ENCODE results near the gene WNT9B.

The WNT9B gene

DNA sequence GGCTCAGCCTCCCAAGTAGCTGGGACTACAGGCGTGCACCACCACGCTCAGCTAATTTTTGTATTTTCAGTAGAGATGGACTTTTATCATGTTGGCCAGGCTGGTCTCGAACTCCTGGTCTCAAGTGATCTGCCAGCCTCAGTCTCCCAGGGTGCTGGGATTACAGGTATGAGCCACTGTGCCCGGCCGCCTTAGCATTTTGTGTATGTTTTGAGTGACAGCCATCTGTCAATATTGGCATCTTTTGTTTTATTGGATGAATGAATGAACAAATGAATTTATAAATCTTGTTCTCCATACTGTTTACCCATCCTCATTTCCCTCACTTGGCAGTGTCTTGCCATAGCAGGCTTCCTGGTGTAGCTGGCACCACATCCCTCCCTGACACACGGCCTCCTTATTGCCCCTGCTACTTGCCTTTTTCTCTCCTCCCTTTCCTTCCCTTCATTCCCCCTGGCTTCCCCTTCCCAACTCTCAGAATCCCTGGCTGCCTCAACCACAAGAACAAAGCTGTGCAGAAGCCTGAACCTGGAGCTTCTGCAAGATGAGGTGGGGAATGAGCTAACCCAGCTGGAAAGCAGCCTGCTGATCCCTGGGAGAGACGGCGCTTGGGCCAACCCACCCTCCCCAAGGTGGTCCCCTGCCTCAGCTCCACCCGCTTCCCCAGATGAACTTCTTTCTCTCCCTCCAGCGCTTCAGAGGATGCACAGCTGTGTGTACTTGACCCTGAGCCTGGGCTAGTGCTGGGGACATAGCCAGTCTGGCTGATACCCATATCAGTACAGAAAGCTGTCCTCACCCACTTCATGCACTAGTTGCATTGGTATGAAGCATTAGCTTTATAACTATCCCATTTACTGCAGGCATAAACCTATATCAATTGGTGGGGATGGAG, 34.3 kb downstream of the WNT9B start:
- DNase-seq = no peak

DNA sequence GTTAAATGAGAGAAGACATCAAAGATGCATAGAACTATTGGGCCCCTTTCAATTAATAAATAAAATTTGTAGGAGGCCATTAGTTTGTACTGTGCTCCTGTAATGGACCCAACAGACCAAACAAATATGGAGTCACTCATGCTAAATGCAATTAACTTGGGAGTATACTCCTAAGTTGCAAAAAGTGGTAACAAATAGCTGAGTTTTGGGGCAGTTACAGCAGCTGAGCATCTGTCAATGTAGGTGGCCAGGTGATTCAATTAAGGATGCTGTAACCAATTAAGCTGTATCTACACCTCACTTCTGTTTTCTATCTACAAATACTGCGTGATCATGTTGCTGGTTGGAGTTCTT, 34.9 kb downstream of the WNT9B start:
- no peak for DNase-seq

DNA sequence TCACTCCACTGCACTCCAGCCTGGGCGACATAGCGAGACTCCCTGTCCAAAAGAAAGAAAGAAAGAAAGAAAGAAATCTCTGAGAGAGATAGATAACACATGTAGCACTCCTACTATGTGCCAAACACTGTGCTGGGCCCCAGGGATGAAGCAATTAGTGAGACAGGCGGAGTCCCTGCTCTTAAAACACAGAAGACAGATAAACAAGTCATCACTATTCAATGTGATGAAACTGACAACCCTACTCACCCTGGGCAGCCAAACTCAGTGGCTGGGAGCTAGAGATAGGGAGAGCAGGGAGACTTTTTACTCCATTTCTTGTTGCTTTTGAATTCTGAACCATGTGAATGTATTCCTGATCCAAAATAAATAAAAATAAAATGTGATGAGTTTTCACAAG, 36.3 kb downstream of the WNT9B start:
- DNase-seq = no peak

DNA sequence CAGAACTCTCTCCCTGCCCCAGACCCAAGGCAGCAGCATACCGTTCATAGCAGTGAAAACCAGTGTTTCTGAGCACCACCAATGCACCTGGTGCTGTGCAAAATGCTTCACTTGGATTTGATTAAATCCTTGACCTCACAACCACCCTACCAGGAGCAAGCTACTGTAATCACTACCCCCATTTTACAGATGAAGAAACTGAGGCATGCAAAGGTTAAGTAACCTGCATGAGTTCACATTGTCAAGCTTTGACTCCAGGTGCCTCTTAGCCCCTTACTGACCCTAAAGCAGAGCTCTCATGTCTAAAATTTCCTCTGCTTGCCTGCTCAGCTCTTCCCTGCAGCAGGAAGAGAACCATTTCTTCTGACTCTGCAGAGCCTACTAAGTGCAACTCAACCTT, 37.3 kb downstream of the WNT9B start:
- no peak for DNase-seq

DNA sequence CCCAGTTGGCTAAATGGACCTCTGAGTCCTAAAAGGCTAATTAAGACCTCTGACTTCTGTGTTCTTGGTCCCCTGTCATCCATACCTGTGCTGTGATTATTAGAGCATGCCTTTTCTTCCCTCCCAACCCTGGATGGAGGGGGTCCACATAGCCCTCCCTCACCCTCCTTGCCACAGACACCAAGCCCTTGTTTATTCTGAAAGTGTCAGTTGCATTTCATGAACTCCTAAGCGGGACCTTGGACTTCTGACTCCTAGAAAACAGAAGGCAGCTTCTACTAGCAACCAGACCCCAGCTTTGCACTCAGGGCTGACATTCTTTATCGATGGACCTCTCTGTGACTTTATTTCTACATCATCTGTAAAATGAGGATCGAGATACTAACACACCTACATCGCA, 38.1 kb downstream of the WNT9B start:
- no peak for DNase-seq

DNA sequence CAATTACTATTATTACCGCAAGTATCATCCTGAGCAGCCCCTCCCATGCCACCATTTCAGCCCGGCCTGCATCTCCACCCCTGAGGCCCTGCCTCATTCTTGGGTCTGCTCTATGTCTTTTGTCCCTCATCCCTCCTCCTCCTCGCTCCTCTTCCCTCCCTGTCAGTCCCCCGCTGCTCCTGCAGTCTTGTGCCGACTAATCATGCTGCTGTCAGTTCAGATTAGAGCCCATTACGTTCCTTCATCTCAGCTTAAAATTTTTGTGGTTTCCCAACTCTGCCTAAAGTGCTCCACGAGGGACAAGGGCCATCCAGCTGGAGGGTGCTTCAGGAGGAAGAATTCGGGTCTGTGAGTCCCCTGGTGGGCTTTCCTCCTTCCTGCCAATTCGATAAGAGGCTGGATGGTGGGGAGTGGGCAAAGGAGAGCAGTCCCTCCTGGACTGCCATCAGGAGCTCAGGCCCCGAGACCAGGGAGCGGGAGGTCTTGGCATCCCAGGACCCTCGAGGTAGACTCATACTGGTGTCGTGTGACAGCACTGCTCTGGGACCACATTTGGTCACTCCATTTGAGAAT, 38.7 kb downstream of the WNT9B start:
- no peak for DNase-seq

DNA sequence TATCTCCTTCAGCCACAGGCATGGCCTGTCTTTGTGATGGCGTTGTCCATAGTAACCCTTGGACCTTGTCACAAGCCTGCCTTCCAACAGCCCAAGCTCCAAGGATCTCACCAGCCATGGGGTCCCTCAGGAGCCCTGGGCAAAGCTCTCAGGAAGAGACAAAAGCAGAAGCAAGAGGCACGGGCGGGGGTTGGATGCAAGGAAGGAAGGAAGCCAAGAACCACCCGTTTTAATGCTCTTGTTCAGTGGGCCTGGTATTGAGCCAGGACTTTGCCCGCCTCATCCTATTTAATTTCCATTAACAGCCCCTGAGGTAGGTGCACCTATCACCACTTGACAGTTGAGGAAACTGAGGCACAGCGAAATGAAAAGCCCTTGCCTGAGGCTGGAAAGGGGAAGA, 39.3 kb downstream of the WNT9B start:
- no peak for DNase-seq

DNA sequence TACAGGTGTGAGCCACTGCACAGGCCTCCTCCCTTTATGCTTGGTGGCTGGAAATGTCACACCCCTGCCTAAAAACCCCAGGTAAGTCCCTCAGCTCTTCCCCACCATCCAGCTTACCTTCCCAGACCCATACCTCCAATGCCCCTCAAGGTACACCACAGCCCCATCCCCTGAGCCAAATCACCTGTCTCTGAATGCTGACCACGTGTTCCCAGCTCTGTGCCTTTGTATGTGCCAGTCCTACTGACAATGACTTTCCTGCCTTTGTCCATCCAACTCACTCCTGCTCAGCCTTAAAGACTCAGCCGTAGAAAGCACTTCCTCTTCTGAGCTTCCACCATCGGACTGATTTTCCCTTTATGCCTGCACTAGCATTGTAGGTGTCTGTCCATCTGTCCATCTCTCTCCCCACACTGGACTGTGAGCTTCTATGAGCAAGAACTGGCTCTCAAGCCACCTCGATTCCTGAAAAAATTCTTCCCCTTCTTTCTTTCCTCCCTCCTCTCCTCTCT, 40.9 kb downstream of the WNT9B start:
- DNase-seq = no peak

DNA sequence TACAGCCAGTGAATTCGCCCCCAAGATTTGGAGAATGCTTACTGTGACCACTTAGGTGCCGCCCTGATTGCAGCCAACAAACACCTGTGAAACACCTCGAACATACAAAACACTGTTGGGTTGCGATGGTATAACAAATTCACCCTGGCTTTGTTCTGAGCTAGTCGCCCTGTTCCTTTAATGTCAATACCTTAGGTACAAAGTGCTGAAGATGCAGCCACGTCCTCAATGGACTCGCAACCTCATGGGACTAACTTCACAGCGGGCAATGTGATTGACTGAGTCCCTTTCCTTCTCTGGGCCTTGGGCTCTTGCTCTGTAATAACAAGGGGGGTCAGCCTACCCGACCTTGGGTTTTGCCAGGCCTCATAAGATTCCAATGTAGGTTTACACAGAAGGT, 42.6 kb downstream of the WNT9B start:
- DNase-seq = no peak

DNA sequence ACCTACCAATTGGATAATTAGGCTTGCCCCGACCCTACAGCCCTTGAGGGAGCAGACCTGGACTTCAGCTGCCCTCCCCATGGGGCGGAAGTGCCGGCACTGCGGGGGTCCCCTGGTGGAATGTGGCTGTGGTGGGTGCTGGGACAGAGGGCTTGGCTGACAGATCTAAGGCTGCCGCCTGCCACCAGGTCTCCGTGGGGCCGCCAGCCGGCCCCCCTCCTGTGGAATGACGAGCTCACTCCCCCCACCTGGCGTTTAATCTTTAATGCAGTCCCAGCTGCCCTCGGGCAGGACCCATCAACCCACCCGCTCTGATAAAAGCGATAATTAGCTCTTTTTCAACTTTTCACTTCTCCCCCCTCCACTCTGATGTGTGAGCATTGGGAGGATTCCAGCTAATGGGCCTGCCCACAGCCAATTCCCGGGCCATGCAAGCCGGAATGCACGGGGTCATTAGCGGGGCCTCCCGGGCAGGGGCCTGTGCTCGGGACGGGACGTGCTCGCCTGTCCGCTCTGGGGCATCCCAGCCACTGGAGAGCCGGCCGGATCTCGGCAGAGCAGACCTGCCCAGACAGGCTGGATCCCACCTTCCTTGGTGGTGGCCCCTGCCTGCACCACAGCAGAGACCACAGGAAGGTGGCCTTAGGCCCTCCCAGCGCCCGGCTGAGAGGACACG, 43.2 kb downstream of the WNT9B start:
- no peak for DNase-seq

DNA sequence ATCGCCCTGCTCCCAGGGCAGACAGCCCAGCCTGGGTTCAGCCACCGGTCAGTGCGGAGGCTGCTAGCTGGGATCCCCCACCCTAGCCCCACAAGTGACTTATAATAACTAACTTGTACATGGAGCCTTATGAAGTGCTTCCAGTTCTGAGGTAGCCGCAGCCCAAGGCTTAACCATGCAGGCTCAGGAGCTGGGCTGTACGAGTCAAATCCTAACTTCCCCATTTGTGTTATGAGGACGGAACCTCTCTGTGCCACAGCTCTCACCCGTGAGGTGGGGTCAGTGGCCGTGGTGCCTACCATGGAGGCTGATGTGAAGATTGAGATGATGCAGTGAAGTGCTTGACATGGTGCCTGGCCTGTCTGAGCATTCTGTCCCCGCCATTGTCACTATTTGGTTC, 43.8 kb downstream of the WNT9B start:
- no peak for DNase-seq

DNA sequence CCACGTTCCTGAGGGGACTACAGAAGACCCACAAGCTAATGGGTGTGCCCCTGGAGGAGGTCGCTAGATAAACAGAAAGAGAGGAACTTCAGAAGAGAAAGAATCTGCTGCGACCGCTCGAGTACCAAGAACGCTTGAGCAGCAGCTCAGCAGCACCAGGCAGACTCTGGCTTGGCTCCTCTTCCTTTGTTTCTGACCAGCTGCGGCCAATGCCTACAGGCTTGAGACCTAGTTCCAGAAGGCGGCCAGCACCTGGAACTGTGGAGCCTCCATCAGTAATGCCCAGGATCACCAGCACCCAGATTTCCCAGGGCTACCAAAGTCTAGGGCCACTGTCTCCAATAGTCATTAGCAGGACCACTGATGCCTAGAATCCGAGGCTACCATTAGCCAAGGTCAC, 45.6 kb downstream of the WNT9B start:
- DNase-seq = no peak

DNA sequence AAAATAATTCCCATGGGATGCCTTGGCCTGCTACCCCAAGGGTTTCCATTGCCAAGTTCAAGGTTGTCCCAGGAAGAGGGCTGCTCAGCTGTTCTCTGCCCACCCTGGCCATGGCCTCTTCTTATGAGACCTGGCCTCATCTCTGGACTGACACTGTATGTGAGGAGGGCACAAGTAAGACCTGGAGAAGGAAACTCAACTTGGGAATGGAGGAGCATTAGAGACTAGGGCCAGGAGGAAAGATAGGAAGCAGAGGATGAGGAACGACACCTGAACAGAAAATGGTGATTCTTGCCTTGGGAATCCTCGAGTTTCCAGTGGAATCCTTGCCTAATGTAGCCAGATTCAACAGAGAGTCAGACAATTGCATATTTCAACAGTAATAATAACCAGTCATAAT, 47.0 kb downstream of the WNT9B start:
- no peak for DNase-seq

DNA sequence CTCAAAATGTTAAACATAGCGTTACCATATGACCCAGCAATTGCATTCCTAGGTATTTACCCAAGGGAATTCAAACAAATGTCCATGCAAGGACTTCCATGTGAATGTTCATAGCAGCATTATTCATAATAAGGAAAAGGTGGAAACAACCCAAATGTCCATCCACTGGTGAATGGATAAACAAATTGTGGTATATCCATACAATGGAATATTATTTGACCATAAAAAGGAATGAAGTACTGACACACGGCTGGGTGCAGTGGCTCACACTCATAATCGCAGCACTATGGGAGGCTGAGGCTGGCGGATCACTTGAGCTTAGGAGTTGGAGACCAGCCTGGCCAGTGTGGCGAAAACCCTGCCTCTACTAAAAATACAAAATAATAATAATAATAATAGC, 47.5 kb downstream of the WNT9B start:
- DNase-seq = no peak

DNA sequence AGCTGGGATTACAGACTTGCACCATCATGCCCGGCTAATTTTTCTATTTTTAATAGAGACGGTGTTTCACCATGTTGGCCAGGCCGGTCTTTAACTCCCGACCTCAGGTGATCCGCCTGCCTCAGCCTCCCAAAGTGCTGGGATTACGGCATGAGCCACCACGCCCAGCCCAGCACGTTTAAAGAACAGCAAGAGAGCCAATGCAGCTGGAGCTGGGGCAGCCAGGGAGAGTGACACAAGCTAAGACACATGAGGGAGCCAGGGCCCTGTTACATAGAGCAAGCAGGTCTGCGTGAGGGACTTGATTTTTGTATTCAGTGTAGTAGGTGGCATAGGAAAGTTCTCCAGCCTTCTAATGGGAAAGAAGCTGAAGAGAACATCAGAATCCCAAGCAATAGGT, 49.9 kb downstream of the WNT9B start:
- no peak for DNase-seq

DNA sequence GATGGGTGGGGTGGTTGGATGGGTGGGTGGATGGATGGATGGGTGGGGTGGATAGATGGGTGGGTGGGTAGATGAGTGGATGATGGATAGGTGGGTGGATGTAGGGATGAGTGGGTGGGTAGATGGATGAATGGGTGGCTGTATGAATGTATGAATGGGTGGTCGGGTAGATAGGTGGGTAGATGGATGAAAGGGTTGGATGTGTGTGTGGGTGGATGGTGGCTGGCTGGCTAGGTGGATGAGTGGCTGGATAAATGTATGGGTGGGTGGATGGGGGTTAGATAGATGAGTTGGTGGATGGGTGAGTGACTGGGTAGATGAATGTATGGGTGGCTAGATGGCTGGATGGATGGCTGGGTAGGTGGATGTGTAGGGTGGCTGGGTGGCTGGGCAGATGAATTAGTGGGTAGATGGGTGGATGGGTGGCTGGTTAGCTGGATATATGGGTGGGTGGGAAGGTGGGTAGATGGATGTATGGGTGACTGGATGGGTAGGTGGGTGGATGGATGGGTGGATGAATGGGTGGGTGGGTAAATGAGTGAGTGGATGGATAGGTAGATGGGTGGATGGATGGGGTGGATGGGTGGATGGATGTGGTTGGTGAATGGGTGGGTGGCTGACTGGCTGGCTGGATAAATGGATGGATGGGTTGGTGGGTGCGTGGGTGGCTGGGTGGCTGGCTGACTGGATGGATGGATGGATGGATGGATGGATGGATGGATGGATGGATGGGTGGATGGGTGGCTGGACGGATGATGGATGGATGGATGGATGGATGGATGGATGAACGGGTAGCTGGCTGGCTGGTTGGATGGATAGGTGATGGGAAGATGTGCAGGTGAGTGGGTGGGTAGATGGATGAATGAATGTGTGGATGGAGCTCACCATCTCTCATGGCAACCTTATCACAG, 52.6 kb downstream of the WNT9B start:
- DNase-seq = no peak

DNA sequence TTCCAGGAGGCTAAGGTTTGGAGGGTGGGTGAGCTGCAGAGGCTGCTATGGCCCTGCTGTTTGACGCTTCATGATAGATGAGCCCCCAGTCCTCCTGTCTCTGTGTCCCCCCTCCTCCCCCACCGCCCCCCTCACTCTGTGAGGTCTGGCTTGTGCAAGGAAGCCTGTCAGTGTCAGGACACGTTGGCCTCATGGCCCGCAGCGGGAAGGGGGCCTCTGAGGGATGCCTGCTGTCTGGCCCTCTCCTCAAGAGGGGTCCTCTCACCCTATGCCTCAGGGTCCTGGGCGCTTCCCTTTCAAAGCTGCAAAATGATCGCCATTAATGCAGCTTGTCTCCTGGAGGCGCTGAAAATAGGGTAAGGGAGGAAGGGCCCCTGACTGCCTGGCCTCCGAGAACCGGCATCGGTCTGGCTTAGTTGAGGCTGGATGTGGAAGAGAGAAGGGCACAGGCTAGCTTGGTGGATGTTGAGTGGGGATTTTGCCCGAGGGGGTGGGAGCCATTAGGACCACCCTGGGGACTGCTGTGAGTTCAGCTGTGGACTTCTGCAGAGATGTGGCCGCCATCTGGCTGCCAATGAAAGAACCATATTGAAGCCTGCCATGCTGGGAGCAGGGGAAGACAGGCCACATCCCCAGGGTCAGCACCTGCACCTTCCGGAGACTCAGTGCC, 56.8 kb downstream of the WNT9B start:
- DNase-seq = no peak

DNA sequence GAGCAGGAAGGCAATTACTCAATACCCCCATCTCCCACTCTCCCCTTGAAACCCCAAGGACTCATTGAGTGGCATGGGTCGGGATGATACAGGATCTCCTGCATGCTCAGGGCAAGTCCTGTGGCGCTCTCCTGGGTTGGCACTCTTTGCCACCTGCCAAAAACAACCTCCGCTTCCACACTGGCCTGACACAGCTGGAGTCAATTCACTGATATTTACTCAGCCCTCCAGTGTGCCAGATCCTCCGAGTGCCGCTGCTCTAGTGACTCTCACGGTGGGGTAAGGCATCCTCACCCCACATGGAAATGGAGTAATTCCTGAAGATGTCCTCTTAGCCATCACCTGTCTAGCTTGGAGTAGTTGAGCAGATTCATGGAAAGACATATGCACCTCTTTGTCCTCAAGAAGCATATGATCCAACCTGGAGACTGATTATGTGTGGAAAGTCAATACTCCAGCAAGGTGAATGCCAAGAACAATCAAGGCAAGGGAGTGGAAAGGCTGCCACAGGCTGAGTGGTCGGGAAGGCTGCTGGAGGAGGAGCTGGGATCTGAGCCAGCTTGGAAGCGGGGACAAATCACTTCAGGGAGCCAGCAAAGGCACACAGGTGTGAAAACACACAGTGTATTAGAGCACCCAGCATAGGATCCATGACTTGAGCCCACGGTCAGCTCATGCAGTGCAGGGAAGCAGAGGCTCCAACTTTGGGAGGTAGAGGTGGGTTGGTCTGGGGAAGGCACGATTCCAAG, 59.0 kb downstream of the WNT9B start:
- DNase-seq = peak; percentile 89 to 96

DNA sequence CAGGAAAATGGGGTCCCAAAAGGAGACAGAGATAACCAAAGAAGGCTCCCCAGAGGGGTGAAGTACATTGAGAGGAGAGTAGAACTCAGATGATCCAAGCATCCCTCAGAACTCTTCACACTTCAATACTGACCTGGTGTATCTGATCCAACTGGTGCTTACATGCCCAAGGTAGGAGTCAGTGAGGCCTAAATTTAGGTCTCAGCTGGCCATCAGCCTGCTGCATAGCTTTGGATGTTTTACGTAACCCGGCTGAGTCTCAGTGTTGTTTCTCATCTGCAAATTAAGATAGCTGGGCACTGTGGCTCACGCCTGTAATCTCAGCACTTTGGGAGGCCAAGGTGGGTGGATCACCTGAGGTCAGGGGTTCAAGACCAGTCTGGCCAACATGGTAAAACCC, 59.9 kb downstream of the WNT9B start:
- no peak for DNase-seq

DNA sequence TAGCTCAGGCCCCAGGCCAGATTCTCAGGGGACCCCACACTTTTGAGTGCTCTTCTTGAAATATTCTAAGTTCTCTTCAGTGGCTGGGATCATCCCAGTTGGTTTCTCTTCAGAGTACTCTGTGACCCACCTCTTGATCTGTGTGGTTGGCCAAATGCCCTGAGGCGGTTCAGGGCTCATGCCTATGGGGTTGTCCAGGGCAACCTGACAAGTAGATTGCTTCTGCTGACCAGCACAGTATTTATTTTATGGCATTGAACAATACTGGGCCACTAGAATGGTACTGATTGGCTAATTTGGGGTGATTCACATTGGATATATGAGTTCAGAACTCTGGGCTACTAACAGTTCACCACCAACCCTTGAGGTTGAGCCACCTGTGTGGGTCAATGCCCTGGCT, 64.2 kb downstream of the WNT9B start:
- no peak for DNase-seq

DNA sequence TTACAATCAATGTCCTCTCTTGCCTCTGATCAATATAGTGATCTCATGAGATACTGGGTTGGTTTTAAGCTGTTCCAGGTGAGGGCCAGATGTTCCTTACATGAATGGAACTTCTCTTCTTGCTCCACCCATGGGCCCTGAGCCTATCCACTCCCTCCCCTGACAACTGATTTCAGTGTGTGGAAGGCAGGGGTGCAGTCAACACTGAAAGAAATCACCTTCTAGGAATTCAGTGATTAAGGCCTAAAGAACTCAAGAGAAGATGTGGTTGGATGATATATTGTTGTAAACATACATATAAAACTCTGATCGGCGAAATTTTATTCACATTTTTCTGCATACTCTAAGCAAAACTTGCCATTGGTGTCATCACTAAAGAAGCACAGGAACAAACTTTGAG, 64.8 kb downstream of the WNT9B start:
- no peak for DNase-seq

DNA sequence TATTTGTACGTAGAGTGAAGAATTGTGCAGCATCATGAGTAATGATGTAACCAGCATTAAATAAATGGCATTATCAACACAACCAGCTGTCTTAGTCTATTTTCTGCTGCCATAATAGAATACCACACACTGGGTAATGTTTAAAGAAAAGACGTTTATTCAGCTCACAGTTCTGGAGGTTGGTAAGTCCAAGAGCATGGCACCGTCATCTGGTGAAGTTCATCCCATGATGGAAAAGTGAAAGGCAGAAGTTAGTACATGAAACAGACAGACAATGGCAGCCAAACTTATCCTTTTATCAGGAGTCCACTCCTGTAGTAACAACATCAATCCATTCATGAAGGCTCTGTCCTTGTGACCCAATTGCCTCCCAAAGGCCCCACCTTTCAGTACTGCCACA, 65.2 kb downstream of the WNT9B start:
- DNase-seq = no peak

Data from NCI-H2081 (cell line).